ENCODE data around the gene SETD6. TPM values are rescaled to one million over a fixed set of nuclear protein-coding genes. Genes with fewer than 3 reads are reported as not detected.

SETD6 gene
- total RNA-seq, 1 donor from 2014 or later, result 32.6 TPM

- Mint-ChIP-seq H3K27ac (no peak overlapping the region), H3K4me3 (no peak overlapping the region), H3K9me3 (no peaks in the 10 kb centered on the region), H3K4me1 (ENCODE audit: unreplicated experiment) (no peaks in the 10 kb centered on the region), H3K27me3 (no peaks in the 10 kb centered on the region), H3K36me3 (no peaks in the 10 kb centered on the region)
- no peak for DNase-seq (ENCODE audit: extremely low spot score, unreplicated experiment)
- TF ChIP-seq CTCF (conservative IDR thresholded peaks at IDR 0.05), result no peak
Observed at GRCh38 chr16:58507963-58508670, 7.2 kb upstream of the SETD6 start.

GRCh38 chr16:58508671-58509251 is 6.6 kb upstream of the SETD6 start:
- no peaks in the 10 kb centered on the region for H3K9me3 Mint-ChIP-seq
- H3K27ac Mint-ChIP-seq, result no peak overlapping the region
- no peaks in the 10 kb centered on the region for H3K36me3 Mint-ChIP-seq
- no peak overlapping the region for H3K4me3 Mint-ChIP-seq
- H3K27me3 Mint-ChIP-seq, result no peaks in the 10 kb centered on the region
- peaks cover under 1% of the 10 kb centered on the region for H3K4me1 Mint-ChIP-seq (ENCODE audit: unreplicated experiment)
- no peak for DNase-seq (ENCODE audit: extremely low spot score, unreplicated experiment)
- no peak for TF ChIP-seq CTCF (conservative IDR thresholded peaks at IDR 0.05)

- no peak for DNase-seq (ENCODE audit: extremely low spot score, unreplicated experiment)
- Mint-ChIP-seq H3K27me3 (no peaks in the 10 kb centered on the region), H3K9me3 (no peaks in the 10 kb centered on the region), H3K27ac (no peak overlapping the region), H3K4me3 (no peak overlapping the region), H3K36me3 (no peaks in the 10 kb centered on the region), H3K4me1 (ENCODE audit: unreplicated experiment) (peaks cover 5% of the 10 kb centered on the region)
- no peak for TF ChIP-seq CTCF (conservative IDR thresholded peaks at IDR 0.05)
Observed at GRCh38 chr16:58509256-58510096, 5.8 kb upstream of the SETD6 start.

GRCh38 chr16:58510097-58510775 is 5.1 kb upstream of the SETD6 start:
- Mint-ChIP-seq H3K27ac (no peak overlapping the region), H3K9me3 (no peaks in the 10 kb centered on the region), H3K4me3 (no peak overlapping the region), H3K4me1 (ENCODE audit: unreplicated experiment) (peaks cover 11% of the 10 kb centered on the region), H3K27me3 (no peaks in the 10 kb centered on the region), H3K36me3 (no peaks in the 10 kb centered on the region)
- no peak for TF ChIP-seq CTCF (conservative IDR thresholded peaks at IDR 0.05)
- DNase-seq (ENCODE audit: extremely low spot score, unreplicated experiment), result no peak

GRCh38 chr16:58510776-58511628 is 4.3 kb upstream of the SETD6 start:
- Mint-ChIP-seq H3K36me3 (no peaks in the 10 kb centered on the region), H3K4me1 (ENCODE audit: unreplicated experiment) (peaks cover 11% of the 10 kb centered on the region), H3K4me3 (no peak overlapping the region), H3K27me3 (no peaks in the 10 kb centered on the region), H3K27ac (no peak overlapping the region), H3K9me3 (no peaks in the 10 kb centered on the region)
- no peak for TF ChIP-seq CTCF (conservative IDR thresholded peaks at IDR 0.05)
- DNase-seq (ENCODE audit: extremely low spot score, unreplicated experiment), result no peak
